ENCODE results near the gene GALNT6.

Gene GALNT6

DNA sequence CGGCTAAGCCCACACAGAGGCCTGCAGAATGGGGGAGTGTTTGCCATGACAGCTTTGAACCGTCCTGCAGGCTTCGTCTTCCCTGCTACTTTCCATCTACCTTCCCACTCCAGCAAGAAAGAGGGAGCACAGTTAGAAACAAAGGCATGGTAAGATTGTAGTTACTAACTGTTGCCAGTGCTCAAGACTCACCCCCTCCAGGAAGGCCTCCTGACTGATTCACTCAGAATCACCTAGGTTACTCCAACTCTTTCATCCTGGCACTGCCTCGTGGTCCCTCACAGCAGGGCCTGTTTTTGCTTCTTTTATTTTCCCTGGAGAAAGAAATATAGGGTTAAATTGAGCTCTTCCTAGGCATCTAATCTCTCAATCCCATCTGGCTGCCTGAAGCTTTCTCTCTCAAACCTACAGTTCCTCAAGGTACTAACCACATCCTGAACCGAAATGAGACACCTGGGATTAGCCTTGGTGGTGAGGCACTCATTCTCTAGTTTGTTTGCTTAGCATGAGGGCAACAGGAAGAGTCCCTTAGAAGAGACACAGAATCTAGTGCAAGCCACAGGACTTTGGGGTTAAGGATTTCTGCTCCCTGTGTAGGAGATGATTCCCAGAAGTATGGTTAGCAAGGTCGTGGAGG is 7.8 kb downstream of the GALNT6 start:
- DNase-seq (ENCODE audit: low read depth in 2 of 2): no peak
- TF ChIP-seq, protein P1, sequence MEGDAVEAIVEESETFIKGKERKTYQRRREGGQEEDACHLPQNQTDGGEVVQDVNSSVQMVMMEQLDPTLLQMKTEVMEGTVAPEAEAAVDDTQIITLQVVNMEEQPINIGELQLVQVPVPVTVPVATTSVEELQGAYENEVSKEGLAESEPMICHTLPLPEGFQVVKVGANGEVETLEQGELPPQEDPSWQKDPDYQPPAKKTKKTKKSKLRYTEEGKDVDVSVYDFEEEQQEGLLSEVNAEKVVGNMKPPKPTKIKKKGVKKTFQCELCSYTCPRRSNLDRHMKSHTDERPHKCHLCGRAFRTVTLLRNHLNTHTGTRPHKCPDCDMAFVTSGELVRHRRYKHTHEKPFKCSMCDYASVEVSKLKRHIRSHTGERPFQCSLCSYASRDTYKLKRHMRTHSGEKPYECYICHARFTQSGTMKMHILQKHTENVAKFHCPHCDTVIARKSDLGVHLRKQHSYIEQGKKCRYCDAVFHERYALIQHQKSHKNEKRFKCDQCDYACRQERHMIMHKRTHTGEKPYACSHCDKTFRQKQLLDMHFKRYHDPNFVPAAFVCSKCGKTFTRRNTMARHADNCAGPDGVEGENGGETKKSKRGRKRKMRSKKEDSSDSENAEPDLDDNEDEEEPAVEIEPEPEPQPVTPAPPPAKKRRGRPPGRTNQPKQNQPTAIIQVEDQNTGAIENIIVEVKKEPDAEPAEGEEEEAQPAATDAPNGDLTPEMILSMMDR (IDR thresholded peaks at IDR 0.05; ENCODE audit: low read depth, low read length): no peak
- no peak overlapping the region for H3K4me3 ChIP-seq (replicated peaks in 1 of 2; ENCODE audit: low read depth in 2 of 2, low read length in 2 of 2)

GRCh38 chr12:51382173-51382572 is 9.0 kb downstream of the GALNT6 start:
- TF ChIP-seq, protein P1 (IDR thresholded peaks at IDR 0.05; ENCODE audit: low read depth, low read length): no peak
- no peak for DNase-seq (ENCODE audit: low read depth in 2 of 2)

DNA sequence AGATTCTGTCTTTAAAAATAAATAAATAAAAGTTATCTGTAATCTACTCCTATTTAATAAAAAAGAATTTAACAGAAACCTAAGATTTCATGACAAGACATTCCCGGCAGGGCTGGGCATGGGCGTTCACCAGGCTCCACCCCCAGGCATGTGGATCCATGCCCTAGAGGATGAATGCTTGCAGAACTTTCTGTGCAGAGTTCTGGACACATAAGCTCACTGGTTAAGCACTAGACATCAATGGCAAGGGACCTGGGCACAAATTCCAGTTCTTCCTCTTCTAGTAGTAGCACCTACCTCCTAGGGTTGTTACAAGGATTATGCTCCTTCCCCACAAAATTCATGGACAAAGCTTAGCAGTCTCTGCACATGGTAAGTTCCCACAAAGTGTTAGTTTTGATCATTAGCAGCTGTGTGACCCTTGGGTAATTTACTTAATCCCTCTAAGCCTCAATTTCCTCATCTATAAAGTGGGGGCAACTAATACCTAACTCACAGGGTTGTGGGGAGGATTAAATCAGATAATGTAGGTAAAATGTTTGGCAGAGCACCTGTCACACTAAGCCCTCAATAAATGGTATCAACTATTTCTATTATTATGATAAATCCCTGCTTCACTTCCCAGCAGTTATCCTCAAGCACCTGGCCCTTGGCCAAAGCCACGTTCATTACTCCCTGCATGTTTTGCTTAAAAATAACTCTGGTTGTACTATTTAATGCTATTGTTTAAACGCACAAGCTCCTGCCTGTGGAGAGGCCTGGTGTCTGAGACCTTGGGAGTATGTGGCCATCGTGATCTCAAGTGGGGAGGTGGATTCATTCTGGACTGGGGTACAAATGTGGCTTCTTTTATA is 9.8 kb downstream of the GALNT6 start:
- peak; percentile 61 to 72 for DNase-seq (ENCODE audit: low read depth in 2 of 2)
- TF ChIP-seq, protein P1 (IDR thresholded peaks at IDR 0.05; ENCODE audit: low read depth, low read length): no peak
- no peak overlapping the region for H3K4me3 ChIP-seq (replicated peaks in 1 of 2; ENCODE audit: low read depth in 2 of 2, low read length in 2 of 2)

More at GRCh38 chr12:51382173-51382572, 9.0 kb downstream of the GALNT6 start:
- no peak overlapping the region for H3K4me3 ChIP-seq (replicated peaks in 1 of 2; ENCODE audit: low read depth in 2 of 2, low read length in 2 of 2)

- no peak for DNase-seq (ENCODE audit: low read depth in 2 of 2)
- H3K4me3 ChIP-seq (replicated peaks in 1 of 2; ENCODE audit: low read depth in 2 of 2, low read length in 2 of 2): no peak overlapping the region
- TF ChIP-seq, protein P1 (IDR thresholded peaks at IDR 0.05; ENCODE audit: low read depth, low read length): no peak
Measured at GRCh38 chr12:51379571-51379970, 11.6 kb downstream of the GALNT6 start.

DNA sequence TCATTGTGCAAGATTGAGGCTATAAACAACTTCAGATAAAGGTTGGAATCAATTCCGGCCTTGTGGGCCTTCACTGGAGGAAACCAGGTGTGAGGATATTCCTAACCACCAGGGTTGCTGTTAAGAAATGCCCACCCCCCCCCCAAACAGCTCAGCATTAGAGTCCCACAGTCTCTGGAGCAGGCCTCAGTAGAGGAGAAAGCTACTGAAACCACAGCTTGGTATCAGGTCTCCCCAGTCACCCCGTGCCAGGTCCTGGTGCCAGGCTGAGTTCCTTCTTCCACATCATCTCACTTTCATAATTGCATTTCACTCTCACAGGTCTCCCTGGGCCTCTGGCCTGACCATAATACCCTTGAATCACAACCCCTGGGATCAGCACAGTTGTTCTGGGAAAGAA is 12.5 kb downstream of the GALNT6 start:
- no peak for DNase-seq (ENCODE audit: low read depth in 2 of 2)
- TF ChIP-seq, protein P1 (IDR thresholded peaks at IDR 0.05; ENCODE audit: low read depth, low read length): no peak
- H3K4me3 ChIP-seq (replicated peaks in 1 of 2; ENCODE audit: low read depth in 2 of 2, low read length in 2 of 2): no peak overlapping the region

DNA sequence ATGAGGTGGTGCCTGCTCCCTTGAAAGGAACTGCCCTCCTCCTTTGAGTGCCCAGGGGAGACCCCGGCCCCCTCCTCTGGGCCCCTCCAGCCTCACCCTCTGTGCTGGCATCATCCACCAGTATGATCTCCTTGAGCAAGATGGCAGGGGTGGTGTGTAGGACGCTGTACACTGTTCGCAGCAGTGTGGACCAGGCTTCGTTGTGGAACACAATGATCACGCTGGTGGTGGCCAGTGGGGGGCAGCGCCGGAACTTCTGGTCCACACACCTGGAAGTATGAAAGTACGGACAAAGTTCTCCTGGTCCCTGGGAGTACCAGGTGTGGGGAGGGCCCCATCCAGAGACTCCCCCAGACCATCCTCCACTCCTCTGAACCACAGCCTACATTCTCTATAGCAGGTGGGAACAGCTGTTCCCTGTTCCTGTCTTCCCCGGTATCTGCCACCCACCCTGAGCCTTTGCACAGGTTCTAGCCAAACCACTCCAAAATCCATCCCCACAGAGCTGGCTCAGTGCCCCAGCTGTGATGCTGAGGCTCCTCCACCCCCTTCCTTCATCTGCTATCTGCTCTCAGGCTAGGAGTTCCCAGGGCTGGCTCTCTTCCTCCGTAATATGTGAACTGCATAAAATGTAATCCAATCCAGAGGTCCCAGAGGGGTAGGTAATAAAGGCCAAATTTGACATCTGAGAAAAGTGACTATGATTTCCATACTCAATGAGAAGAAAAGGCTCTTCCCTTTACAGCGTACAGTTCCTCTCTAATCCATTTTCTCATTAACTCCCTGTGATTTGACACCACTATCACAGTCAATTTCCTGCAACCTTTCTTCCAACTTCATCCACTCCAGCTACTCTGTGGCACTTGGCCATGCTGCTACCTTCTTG is 13.9 kb downstream of the GALNT6 start:
- TF ChIP-seq, protein P1 (IDR thresholded peaks at IDR 0.05; ENCODE audit: low read depth, low read length): no peak
- peak in 1 of 2 donors; percentile 60 for DNase-seq (ENCODE audit: low read depth in 2 of 2)
- no peak overlapping the region for H3K4me3 ChIP-seq (replicated peaks in 1 of 2; ENCODE audit: low read depth in 2 of 2, low read length in 2 of 2)
